GM12875 (cell line): ENCODE measurements around the gene GINS3.

Experiments used
- H3K4me3 ChIP-seq: one replicate; pipeline ENCODE4 v1.5.1; 2011; ENCODE audit warnings: low read depth, low read length, control low read depth
- TF ChIP-seq, protein P1 (sequence below): IDR thresholded peaks from 2 replicates; pipeline ENCODE4 v1.5.1; 2011; ENCODE audit warnings: low read depth, mild to moderate bottlenecking, control low read depth, inconsistent platforms, low read length, moderate library complexity, borderline replicate concordance; ENCODE audit not compliant: insufficient read depth

GINS3 gene

DNA sequence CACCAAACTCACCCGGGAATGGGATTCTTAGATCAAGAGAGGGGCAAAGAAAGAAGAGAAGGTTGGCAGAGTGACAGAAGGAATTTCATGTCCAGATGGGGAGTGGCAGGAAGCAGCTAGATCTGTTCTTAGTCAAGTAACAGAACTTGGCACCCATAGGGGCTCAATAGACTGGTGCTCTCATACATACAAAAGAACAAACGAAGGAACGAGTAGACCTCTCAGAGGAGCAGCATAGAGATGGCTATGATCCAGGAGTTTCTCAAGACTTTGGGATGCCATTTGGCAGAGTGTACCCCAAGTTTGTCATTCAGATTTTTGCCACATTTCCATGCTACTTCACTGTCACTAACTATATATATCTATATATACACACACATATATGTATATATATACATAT, 47.9 kb downstream of the GINS3 start:
- TF ChIP-seq, protein P1, sequence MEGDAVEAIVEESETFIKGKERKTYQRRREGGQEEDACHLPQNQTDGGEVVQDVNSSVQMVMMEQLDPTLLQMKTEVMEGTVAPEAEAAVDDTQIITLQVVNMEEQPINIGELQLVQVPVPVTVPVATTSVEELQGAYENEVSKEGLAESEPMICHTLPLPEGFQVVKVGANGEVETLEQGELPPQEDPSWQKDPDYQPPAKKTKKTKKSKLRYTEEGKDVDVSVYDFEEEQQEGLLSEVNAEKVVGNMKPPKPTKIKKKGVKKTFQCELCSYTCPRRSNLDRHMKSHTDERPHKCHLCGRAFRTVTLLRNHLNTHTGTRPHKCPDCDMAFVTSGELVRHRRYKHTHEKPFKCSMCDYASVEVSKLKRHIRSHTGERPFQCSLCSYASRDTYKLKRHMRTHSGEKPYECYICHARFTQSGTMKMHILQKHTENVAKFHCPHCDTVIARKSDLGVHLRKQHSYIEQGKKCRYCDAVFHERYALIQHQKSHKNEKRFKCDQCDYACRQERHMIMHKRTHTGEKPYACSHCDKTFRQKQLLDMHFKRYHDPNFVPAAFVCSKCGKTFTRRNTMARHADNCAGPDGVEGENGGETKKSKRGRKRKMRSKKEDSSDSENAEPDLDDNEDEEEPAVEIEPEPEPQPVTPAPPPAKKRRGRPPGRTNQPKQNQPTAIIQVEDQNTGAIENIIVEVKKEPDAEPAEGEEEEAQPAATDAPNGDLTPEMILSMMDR = no peak
- no peak overlapping the region for H3K4me3 ChIP-seq

DNA sequence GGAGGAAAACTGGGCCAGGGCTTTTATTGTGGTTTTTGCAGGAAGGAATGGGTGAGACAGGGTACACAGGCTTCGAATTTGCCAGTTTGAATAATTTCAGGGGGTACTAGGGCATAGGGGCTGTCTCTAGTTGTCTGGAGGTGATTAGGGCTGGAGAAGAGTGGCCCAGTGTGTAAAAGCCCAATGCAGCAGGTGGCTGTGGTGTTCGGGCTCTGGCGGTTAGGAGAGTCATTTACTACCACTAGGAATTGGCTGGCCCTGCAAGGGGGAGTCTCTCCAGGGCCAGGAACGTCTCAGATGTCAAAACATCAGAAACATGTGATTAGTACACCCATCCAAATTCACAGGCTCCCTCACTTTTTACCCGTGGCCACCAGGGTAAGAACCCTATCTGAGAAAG, 50.3 kb downstream of the GINS3 start:
- H3K4me3 ChIP-seq = no peak overlapping the region
- TF ChIP-seq, protein P1 = no peak

DNA sequence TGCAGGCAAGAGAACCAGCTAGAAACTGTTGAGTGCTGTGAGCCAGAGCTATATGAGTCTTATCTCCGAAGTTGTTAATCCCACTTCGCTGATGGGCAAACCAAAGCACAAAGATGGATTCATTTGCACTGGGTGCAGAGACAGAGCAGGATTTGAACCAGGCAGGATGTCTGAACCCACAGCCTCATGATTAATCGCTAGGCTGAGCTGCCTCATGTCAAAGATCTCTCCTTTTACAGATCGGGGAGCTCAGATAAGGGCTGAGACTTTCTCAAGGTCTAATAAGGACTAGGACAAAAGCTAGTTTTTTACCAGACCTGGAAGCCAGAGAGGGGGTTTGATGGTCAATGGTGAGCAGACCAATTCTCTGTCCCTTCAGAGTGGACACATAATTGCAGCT, 51.5 kb downstream of the GINS3 start:
- TF ChIP-seq, protein P1 = no peak
- no peak overlapping the region for H3K4me3 ChIP-seq

DNA sequence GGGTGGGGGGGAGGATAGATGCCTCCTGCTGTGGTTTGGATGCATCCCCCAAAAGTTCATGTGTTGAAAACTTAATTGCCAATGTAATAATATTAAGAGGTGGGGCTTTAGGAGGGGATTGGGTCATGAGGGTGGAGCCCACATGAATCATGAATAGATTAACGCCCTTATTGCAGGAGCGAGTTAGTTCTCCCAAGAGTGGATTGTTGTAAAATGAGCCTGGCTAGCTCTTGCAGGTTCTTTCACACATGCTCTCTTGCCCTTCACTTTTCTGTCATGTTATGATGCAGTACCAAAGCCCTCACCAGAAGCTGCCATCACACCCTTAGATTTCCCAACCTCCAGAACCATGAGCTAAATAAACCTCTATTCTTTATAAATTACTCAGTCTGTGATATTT, 52.0 kb downstream of the GINS3 start:
- no peak overlapping the region for H3K4me3 ChIP-seq
- TF ChIP-seq, protein P1 = no peak

DNA sequence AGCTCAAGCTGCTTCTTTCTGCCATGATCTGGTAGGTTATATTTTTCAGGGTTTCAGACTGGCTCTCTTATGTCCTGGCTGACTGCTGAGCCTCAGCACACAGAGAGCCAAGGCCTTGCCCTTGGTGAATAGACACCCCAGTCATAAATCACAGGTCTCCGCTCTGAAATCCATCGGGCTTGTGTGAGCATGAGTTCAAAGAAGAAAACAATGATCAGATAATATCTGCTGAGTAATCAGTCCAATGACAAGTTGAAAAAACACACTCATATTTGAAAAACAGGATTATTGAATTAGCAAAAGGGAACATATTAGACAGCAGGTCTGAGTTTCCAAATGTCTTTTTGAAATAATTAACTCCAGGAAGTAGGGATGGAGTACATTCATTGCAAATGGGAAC, 56.6 kb downstream of the GINS3 start:
- no peak overlapping the region for H3K4me3 ChIP-seq
- TF ChIP-seq, protein P1 = no peak

DNA sequence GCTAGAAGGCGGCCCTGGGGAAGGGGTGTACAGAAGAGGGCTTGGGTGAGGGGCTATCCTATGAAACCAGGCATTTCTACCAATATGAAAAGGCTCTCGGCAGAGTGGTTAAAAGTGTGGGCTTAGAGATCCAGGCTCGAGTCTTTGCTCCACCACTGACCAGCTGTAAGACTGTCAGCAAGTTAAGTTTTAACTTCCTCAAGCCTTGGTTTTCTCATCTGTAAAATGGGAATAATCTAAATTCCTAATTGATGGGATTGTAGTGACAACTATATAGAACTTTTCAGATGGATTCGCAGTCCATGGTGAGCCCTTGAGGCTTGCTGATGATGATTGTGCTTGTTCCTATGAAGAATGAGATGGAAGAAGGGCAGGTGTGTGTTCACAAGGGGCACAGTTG, 57.0 kb downstream of the GINS3 start:
- no peak overlapping the region for H3K4me3 ChIP-seq
- TF ChIP-seq, protein P1 = no peak

DNA sequence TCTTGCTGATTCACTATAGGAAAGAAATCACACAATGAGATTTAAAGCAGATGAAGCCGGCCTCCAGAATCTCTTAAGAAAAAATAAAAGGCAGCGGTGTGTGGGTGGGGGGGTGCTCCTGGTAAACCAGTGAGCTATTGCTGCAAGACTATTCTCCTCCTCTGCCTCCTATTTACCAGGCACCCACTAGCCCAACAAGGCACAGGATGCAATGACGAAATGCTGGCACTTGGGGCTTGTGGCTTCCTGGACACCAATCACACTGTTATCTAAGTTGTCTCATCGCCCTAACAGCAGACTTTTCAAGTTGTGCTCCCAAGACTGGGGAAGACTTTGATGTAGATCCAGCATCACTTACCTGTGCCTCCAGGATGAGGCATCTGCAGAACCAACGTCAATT, 57.5 kb downstream of the GINS3 start:
- H3K4me3 ChIP-seq = no peak overlapping the region
- TF ChIP-seq, protein P1 = no peak
